Caki2 (cell line): Measurements from ENCODE around the gene SERP1. TPM values are rescaled to one million over a fixed set of nuclear protein-coding genes. Genes with fewer than 3 reads are reported as not detected.

ENCODE experiments used
- DNase-seq: peaks from one replicate; pipeline ENCODE4 v3.0.0-alpha.2; 2015; ENCODE audit warnings: low read depth
- in situ Hi-C: cut with HindIII; loops from 2 replicates; pipeline ENCODE4 v1.10.0; 2016; ENCODE audit warnings: low sequenced_read_pairs, low pct_unique_long_range_greater_than_20kb, mixed read lengths
- total RNA-seq: library from RNA; depleted of rRNA; stranded (reverse); fragments of >200 nt; shearing (Covaris generic); gene quantifications from 2 replicates; pipeline ENCODE4 v1.2.3, GENCODE V29; 2014; ENCODE audit warnings: low replicate concordance; rRNA removed

Gene SERP1
- 161 and 222 TPM in 2 replicates for total RNA-seq

GRCh38 chr3:150546226-150547044 is at the start of gene SERP1, which contains the start of gene EIF2A:
Gene SERP1 (minus strand): TSS chr3:150546496. CDS start chr3:150546135, 361 bp downstream.
Gene EIF2A (plus strand): TSS chr3:150546787. CDS start chr3:150546803, 16 bp downstream.
- in situ Hi-C loops, result no loop called here
- DNase-seq, result peak; percentile 99

GRCh38 chr3:150594150-150594549 is 47.9 kb upstream of the SERP1 start:
- DNase-seq, result no peak
- in situ Hi-C loops, result no loop called here

DNA sequence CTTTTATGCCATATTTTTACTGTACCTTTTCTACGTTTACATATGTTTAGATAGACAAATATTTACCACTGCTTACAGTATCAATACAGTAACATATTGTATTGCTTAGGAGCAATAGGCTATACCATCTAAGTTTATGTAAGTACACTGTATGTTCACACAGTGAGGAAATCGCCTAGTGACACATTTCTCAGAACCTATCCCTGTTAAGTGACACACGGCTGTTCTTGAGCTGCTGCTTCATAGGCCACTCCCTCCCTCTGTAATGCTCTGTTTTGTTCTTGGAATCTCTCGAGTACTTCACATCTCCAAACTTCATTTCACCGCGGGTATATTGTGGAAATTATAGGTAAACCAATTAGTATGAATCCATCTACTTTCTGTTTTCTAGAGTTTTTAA is 43.5 kb upstream of the SERP1 start:
- in situ Hi-C loops, result no loop called here
- DNase-seq, result no peak

DNA sequence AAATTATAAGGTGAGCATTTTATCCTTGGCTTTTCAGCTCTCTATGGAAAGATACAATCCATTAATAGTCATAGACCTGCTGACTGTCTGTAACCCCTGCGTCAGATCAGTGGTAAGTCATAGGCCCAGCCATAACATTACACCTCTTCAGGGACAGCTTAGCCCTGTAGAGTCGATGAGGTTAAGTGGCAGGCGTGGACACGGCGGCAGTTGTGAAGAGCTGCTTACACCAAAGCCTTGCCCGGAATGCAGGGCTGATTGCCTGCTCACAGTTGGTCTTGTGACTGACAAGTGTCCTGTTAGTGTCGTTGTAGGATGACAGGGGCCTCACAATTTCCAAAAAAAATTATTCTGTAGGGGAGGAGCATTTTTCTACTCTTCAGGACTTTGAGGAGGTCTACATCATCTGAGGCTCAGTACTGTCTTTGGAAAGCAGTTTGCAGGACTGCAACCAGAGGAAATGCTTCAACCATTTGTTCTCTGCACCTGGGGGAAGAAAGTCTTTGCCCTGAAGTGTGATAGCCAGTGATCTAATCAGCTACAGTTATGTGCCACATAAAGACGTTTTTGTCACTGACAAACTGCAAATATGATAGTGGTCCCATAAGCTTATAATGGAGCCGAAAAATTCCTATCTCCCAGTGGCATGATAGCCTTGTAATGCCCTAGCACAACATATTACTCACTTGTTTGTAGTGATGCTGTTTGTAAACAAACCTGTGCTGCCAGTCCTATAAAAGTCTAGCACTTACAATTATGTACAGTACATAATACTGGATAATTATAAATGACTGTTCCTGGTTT is 41.9 kb upstream of the SERP1 start:
- in situ Hi-C loops, result no loop called here
- DNase-seq, result no peak

GRCh38 chr3:150583028-150583427 is 36.7 kb upstream of the SERP1 start:
- no peak for DNase-seq
- in situ Hi-C loops, result no loop called here

GRCh38 chr3:150582620-150583019 is 36.3 kb upstream of the SERP1 start:
- in situ Hi-C loops, result no loop called here
- DNase-seq, result no peak

DNA sequence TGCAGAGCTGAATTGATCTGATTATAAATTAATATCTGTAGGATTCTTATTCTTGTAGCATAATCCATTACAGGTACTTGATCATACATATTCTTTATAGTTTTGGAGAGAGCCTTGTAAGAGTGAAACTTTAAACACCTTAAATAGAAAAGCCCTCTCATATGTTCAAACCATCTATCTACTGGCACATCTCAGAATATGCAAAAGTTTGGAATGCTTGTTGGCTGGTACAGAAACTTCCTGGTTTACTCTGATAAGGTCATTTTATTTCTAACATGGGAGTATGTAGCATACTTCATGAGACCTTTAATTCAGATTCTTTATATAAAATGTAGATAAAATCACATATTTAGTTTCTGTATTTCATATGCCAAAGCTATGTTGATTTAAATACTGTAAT is 34.9 kb upstream of the SERP1 start:
- in situ Hi-C loops, result no loop called here
- no peak for DNase-seq

GRCh38 chr3:150577855-150578254 is 31.6 kb upstream of the SERP1 start:
- in situ Hi-C loops, result no loop called here
- DNase-seq, result no peak

DNA sequence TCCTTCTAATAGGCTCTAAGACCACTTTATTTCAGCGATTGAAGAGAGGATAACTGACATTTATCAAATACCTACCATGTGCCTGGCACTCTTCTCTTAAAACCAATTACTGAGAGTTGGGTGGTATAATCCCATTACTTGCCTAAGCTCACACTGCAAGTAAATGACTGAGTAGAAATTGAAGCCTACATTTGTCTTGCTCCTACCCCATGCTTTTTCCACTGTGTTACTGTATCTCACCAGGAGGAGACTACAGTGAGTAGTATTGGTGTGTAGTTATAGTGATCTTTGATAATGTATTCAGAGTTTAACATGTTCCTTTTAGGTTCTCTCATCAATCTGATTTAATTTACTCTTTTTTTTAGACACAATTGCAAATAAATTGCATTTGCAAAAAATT is 21.0 kb upstream of the SERP1 start:
- no peak for DNase-seq
- in situ Hi-C loops, result no loop called here

DNA sequence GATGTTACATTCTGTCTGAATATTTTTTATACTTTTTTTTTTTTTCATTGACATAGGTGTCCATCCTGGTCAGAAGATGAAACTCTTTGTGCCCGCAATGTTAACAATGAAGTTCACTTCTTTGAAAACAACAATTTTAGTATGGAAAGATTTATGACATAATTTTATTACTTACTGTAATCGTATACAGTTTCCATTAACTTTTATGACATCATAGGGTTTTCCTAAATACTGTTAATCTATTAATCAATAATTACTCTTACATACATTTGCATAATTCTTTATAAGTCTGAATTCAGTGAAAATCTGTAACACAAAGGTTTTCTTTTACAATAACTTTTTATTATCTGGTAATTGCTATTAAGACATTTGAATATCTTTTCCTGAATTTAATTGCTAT is 17.9 kb upstream of the SERP1 start:
- in situ Hi-C loops, result no loop called here
- DNase-seq, result no peak

DNA sequence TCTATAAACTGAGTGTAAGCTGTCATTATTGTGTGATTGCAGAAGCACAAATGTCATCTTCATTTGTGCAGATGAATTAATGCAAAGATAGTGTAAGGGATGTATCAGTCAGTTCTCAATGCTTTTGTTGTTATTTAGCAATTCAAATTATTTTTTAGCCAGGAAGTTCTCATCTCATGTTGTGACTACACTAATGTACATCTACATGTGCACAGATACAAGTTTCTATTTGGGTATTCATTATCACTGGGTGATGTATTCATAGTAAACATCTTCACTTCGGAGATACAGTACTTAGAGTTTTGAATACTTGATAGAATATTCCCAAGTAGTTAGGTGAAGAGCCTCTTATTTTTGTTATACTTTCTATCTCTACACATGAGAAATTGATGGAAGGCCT is 11.4 kb upstream of the SERP1 start:
- in situ Hi-C loops, result no loop called here
- DNase-seq, result no peak

DNA sequence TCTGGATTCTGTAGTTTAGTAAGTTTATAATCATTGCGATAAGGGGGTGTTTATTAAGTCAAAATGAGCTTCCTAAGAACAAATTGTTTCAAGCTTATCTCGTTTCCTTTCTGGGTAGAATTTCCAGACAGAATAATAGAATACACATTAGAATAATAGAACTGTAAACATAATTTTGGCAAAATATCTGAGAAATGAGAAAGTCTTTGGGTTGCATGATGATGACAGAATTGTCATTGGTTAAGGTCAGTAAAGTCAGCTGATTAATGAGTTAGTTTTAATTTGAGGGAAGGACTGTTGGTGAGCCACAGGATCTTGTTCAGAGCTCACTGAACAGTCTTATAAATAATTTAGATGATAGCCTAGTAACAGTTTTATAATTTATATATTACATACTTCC is 10.5 kb upstream of the SERP1 start:
- DNase-seq, result no peak
- in situ Hi-C loops, result no loop called here

- in situ Hi-C loops, result no loop called here
- no peak for DNase-seq
These were observed 9.7 kb upstream of the SERP1 start for GRCh38 chr3:150555859-150556436.

DNA sequence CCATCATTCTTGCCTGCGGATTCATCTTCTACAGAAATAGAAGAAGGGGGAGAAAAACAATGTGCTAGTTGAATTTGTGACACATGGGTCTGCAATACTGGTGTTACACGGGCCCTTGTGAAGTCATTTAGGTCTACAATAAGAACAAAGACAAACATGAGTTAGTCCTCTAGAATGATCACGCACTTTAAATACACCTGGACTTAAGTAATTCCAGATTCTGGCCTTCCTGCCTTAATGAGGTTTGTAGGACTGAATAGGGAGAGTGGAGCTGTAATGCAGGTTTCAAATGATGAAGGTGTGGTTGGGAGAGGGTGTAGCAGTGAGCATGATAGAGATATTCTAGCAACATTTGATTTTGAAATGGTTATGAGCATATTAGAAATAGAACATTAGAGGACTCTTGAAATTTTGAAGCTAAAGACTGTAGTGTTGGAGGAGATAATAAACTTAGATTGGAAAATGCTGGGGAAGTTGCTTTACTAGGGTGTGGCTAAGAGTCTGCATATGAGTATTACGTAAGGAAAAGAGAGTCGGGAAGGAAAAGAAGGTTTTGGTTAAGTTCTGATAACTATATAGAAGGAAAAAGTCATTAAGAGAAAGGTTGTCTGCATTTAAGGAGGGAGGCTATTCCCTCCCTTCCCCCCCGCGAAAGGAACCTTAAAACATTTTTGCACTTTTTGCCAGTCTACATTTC is 897 bp upstream of the SERP1 start:
- DNase-seq, result no peak
- in situ Hi-C loops, result no loop called here

GRCh38 chr3:150545419-150546225 is 674 bp downstream of the SERP1 start:
- in situ Hi-C loops, result no loop called here
- DNase-seq, result peak; percentile 18

DNA sequence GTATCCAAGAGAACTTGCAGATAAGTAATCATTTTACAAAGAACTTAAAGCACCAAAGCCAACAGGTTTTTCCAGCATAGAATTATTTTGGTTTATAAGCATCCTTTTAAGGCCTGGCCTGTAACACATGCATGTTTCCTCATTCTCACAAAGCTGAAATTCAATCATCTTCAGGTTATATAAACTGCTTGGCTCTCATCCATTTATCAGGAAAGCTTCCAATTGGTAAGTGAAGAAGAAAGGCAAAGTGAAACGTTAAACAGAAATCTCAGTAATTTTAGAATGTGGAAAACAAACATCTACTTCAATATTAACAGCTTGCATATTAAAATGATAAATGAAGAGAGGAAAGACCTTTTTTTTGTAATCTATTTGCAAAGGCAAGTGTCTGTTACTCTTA is 1.6 kb downstream of the SERP1 start:
- in situ Hi-C loops, result no loop called here
- no peak for DNase-seq

DNA sequence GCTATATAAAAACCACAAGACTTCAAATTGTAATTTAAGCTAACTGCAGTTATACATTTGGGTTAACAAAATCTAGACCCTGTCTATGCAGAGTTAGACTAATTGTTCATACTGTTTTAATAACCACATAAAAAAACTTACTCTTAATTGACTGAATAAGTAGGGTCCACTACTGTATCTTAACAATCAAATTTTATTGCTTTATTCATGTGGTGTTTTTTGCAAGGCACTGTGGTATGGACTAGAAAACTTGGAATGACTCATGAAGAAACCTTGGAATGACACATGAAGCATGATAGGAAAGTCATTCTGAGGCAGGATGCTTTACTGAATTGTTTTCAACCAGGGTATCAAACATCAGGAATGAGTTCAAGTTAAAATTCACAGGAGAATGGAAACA is 2.3 kb downstream of the SERP1 start:
- in situ Hi-C loops, result no loop called here
- DNase-seq, result peak; percentile 24

DNA sequence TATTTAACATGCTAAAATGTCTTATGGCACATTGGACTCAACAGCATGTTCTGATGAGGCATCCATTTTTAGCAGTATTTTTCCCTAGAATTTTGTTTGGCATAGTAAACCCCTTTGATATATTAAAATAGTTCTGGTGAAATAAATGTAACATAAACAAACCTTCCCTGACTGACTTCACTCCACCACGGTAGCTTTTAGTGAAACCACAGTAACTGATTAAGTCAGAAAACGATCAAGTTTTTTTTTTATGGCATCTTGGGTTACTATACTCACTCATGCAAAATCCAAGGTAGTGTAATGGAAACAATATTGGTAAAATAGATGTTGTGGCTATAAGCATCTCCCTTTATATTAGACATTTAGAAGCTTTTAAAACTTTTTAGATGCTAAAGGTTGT is 2.8 kb downstream of the SERP1 start:
- DNase-seq, result no peak
- in situ Hi-C loops, result no loop called here
